ENCODE measurements around the gene FGF19. TPM values are rescaled to one million over a fixed set of nuclear protein-coding genes. Genes with fewer than 3 reads are reported as not detected.

Gene FGF19
- total and polyA plus RNA-seq, 9 of the 15 experiments (the other 6 are each of a cell fraction or from before 2014, with no cell fraction given), result 0.11 TPM; not detected in 8

- TF ChIP-seq ZBTB33 (CRISPR knock-in tag; IDR thresholded peaks at IDR 0.05), result no peak
- TF ChIP-seq HINFP (tag; conservative IDR thresholded peaks at IDR 0.05; ENCODE audit: low read depth), result no peak
- TF ChIP-seq RBM17 (IDR thresholded peaks at IDR 0.05; ENCODE audit: borderline replicate concordance, low read depth, low read length), result no peak
- no peak for TF ChIP-seq ILK (tag; IDR thresholded peaks at IDR 0.05; ENCODE audit: borderline replicate concordance, low read depth)
Observed at GRCh38 chr11:69732910-69733309, 29.1 kb upstream of the FGF19 start (continued).

- intact Hi-C loops (cut with micrococcal nuclease) (no loop called here), in situ Hi-C loops (cut with MboI) (no loop called here)
- FAIRE-seq (no peak), DNase-seq (ENCODE audit: extremely low read depth in 1 of 4, low spot score in 3 of 4) (no peak), ATAC-seq (no peak)
- no TSS peak for BruUV-seq (replicated peaks)
- CTCF ChIA-PET (ENCODE audit: low intra/inter-chr PET ratio), result no interaction called here
- Histone ChIP-seq H3K4me3 (no peak overlapping the region), H2AFZ (ENCODE audit: low read depth, low read length) (no peak overlapping the region), H3K27me3 (ENCODE audit: control insufficient read depth in 2 of 2, insufficient read depth in 2 of 2, low read length in 2 of 2) (peaks cover 3 to 61% of the 10 kb centered on the region in 2 experiments; a peak in 4 of 5 replicates), H3K27ac (ENCODE audit: extremely low read depth, low read depth, low read length) (no peak overlapping the region), H3K9ac (ENCODE audit: insufficient read depth in 1 of 2, low read depth in 2 of 2, low read length in 2 of 2) (no peak overlapping the region), H3K36me3 (ENCODE audit: control insufficient read depth, insufficient read depth, low read length) (no peaks in the 10 kb centered on the region), H3K4me2 (ENCODE audit: insufficient read depth, low read length) (no peak overlapping the region), H4K20me1 (replicated peaks; ENCODE audit: control insufficient read depth, insufficient read depth, low read length) (no peaks in the 10 kb centered on the region), H3K4me1 (replicated peaks in 1 of 2; ENCODE audit: control insufficient read depth in 2 of 2, insufficient read depth in 2 of 2, low read length in 2 of 2) (no peaks in the 10 kb centered on the region), H3K79me2 (ENCODE audit: control insufficient read depth, insufficient read depth, low read length) (no peaks in the 10 kb centered on the region), H3K9me3 (replicated peaks; ENCODE audit: control insufficient read depth, insufficient read depth, low read depth, low read length) (no peaks in the 10 kb centered on the region), H3K9me1 (ENCODE audit: control insufficient read depth, insufficient read depth, low read length) (no peaks in the 10 kb centered on the region)
- POLR2A ChIA-PET, result interaction anchor here (0.9 kb wide), 1 partner anchor 10 kb away, joined by 3 read pairs; no protein-coding TSS in a partner anchor
- WGBS (ENCODE audit: insufficient coverage, low coverage, missing lambda C conversion rate), result 0% methylated on average over 9 of the region's 11 CpGs
- TF ChIP-seq ZNF23 (CRISPR knock-in tag; IDR thresholded peaks at IDR 0.05) (no peak), HMGXB4 (CRISPR knock-in tag; IDR thresholded peaks at IDR 0.05) (no peak), SLC30A9 (CRISPR knock-in tag; IDR thresholded peaks at IDR 0.05) (no peak), LCOR (CRISPR knock-in tag; IDR thresholded peaks at IDR 0.05) (no peak), CAMTA2 (CRISPR knock-in tag; conservative IDR thresholded peaks at IDR 0.05) (no peak), ZNF57 (CRISPR knock-in tag; IDR thresholded peaks at IDR 0.05) (no peak), ATF3 (IDR thresholded peaks at IDR 0.05) (no peak), ATF3 (CRISPR knock-in tag; conservative IDR thresholded peaks at IDR 0.05) (no peak), HLTF (IDR thresholded peaks at IDR 0.05) (no peak), PHB2 (IDR thresholded peaks at IDR 0.05; ENCODE audit: low read depth) (no peak)
Observed at GRCh38 chr11:69731110-69731509, 27.3 kb upstream of the FGF19 start.
